HG02642 (cell line): ENCODE measurements around the gene DGCR6L.
"Not testable (repeated sequence)": the region's sequence is repeated elsewhere in the genome, so short reads cannot be mapped to it uniquely, and the experiment has no call there.

ENCODE experiments used
- ATAC-seq: cut with Tn5 transposase; IDR thresholded peaks from one replicate; pipeline ENCODE4 v1.9.1; 2021; ENCODE audit warnings: mild to moderate bottlenecking; ENCODE audit not compliant: unreplicated experiment, poor library complexity

The DGCR6L gene

DNA sequence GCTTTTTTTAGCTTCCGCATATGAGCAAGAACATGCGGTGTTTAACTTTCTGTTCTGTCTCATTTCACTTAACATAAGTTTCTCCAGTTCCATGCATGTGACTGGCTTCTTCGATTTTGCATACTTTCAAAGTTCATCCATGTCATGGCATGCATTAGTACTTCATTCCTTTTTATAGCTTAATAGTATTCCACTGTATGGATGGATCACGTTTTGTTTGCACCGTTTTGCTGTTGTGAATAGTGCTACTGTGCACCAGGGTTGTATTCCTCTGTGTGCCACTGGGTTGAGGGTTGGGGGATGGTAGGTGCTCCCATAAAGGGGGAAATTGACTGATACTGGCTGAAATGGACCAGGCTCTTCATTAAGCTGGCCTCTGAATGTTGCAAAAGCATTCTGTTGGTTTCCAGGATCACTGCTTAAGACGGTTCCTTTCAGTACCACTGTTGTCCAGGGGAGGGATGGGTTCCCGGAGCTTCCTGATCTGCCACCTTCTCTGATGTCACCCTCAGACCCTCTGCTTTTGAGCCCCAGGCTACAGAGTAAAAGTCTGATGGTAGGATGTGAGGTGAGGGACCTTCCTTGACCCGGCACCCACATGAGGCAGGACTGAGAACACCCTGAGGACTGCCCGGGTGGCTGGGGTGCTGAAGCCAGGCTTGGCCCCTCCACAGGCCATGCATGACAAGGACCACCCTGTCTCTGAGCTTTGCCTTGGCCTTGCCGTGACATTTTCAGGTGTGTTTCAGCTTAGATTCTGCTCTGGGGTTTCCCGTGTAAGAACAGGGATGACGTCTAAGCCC lies 24.4 kb downstream of the DGCR6L start:
- no peak for ATAC-seq

DNA sequence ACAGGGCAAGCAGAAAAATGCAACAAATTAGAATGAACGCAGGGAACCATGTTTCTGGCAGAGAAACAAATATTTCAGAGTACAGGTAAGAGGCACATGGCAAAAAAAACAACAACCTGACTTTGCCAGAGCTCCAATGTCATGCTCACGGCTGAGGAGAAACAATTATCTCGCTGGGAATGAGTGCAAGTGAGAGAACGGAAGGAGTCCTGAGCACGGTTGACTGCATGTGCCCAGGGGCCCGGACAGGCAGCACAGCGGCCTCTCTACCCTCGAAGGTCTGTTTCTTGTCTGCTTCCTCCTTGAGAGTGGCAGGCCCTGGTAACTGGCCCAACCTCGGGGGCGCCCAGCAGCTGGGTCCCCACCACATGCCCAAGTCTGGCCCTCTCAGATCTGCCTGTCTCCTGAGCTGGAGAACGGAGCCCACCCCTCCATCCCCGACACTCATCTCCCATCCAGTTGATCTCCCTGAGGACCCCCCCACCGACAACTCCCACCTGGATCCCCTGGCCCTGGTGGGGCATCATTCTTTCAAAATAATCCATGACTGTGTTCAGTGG lies 27.1 kb downstream of the DGCR6L start:
- ATAC-seq: no peak

DNA sequence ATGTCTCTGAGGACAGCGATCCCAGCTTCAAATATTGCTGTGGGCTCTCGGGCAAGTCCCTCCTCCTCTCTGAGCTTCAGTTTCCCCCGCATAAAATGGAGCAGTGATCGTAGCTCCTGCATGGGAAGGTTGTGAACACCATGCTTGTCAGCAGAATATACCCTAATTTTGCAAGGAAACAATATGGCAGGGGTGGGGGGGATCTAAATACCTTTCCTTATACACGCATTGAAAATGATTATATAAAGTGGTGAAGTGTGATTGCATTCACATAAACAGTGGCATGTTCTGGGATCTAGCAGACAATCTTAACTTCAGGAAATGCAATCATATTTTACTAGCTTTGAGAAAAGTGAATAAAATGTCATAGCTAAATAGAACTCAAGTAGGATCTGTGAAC lies 27.8 kb downstream of the DGCR6L start:
- no peak for ATAC-seq

DNA sequence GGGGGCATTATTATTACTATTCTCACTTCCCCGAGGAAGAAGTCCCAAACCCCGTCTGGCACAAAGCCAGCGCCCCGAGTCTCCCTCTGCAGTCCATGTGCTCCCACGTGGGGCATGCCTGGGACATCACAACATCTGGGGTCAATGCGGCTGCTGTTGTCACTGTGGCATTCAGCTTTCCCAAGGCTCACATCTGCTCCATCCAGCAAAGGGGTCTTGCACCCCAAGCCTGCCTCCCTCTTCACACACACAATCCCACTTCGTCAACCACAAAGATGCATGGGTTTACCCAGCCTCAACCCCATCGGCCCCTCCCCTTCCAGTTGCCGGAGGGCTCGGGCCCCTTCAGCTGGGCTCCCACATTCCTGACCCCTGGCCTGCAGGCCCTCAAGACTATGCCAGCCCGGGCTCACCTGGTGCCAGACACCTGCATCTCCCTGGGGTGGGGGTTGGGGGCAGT lies 28.2 kb downstream of the DGCR6L start:
- no peak for ATAC-seq

DNA sequence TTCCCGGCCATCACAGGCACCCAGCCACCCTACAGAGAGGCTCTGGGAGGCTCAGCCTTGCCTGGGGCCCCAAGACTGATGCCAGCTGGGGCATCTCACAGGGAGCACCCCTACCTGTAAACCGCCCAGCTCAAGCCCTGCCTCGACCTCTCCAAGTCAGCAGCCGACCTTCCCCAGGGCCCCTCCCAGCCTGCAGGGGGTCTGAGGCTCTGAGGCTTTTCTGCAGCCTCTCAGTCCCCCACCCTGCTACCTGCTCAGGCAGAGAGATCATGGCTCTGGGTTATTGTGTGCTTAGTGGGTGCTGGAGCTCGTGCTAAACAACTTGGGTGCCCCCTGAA lies 28.6 kb downstream of the DGCR6L start:
- ATAC-seq: no peak

DNA sequence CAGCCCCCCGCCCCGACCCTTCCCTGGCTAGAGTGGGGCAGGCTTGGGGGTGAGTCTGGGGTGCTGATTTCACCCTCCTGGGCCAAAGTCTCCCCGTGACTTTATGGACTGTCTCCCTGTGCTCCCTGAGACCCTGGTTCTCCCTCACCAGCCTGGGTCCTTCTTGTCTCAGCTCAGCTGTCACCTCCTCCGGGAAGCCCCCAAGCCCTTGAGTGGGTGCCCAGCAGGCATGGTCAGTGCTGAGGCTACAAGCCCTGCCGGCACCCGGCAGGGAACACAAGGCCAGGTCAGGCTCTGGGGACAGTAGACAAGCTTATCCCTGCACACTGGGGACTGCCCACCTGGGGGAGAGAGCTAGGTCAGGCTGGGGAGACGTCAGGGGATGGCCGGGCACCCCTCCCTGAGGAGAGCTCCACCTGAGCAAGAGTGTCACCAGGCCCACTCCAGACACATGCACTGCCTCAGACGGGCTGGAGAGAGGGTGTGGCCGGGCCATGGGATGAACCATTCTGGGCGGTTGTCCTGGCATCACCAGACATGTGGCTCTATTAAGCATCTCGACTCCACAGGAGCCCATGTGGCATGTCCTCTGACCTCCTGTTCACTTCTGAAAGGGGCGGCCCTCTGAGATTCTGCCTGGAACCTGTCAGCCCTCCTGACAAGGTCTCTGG lies 29.1 kb downstream of the DGCR6L start:
- no peak for ATAC-seq

DNA sequence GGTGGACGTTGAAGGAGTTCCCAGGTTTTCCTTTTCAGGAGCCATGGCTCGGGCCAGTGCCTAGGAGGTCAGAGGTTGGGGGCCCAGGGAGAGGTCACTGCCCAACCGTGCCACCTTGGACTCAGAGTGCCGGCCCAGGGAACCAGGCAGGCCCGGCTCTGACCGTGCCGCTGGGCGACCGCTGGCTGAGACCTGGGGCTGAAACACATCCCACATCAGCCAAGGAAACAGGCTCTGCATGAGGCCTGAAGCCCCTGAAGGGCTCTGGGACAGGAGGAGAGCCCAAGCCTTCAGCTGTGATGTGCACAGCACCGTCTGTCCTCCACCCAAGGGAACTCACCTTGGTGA lies 29.8 kb downstream of the DGCR6L start:
- no peak for ATAC-seq

DNA sequence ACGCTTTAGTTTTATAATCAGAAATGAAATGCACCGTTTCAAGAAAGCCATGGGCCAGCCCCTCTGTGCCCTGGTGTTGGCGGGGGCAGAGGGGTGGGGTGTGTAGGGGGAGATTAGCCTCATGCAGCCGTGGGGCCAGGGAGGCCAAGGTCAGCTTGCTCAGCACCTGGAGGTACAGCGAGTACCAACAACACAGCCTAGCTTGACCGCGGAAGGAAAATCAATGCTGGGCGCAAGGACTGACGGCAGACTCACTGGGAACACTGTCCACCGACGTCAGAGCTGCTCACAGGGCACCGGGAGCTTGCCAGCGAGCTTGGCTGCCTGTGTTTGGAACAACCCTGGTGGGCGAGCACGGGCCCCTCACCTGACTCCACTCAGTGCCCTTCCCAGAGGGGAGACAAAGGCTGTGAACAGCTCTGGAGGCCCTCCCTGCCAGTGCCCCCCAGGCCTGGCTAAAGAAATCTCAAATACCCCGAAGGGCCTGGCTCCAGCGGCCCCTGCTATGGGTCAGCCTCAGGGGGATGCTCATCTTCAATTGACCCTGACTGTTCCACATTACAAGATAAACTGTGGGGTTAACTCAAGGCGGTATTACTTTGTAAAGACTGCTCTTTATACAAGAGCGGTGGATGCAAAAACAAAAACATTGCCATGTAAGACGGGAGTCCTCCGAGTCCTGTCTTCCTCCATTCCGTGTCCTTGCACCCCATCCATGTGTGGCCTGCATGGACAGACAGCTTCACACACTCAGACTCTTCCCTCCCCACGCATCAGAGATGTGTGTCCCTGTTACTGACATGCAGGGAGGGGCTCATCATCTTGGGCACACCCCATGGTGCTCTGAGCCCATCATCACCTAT lies 30.4 kb downstream of the DGCR6L start:
- not testable (repeated sequence) for ATAC-seq

DNA sequence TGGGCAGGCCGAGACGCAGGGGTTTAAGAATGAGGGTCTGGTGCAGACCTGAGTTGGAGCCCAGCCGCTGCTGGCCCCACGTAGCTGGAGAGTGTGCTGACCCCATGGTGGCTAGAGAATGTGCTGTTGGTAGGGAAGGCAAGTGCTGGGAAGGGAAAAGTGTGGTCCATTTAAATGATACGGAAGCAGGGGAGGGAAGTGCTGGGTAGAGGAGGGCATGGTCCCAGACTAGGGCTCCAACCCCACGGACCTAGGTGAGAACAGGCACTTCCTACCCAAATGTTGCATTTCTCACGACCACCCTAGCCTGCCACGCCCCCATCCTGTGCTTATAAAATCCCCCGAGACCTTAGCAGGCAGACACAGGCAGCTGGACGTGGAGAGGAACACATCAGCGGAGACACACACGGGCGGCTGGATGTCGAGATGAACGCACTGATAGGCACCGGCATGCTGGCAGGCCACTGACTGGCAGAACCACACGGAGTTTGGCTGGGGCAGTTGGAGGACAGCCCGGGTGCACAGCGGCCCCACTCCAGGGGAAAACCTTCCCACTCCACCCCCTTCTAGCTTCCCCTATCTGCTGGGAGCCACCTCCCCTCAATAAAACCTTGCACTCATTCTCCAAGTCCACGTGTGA lies 33.0 kb downstream of the DGCR6L start:
- ATAC-seq: not testable (repeated sequence)

DNA sequence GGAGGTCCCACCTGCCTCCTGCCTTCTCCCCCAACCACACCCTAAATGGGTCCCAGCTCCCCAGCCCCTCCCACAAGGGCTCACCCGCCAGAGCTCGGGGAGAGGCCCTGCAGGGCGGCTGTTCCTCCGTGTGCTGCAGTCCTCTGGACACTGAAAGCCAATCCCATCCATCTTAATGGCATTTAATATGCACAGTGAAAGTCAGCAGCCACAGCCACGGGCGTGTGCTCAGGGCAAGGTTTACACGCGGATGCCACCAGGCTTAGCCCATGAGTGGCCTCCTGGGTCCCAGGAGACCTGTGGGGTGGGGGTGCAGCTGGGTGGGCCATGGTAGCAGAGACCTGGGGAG lies 33.6 kb downstream of the DGCR6L start:
- not testable (repeated sequence) for ATAC-seq

DNA sequence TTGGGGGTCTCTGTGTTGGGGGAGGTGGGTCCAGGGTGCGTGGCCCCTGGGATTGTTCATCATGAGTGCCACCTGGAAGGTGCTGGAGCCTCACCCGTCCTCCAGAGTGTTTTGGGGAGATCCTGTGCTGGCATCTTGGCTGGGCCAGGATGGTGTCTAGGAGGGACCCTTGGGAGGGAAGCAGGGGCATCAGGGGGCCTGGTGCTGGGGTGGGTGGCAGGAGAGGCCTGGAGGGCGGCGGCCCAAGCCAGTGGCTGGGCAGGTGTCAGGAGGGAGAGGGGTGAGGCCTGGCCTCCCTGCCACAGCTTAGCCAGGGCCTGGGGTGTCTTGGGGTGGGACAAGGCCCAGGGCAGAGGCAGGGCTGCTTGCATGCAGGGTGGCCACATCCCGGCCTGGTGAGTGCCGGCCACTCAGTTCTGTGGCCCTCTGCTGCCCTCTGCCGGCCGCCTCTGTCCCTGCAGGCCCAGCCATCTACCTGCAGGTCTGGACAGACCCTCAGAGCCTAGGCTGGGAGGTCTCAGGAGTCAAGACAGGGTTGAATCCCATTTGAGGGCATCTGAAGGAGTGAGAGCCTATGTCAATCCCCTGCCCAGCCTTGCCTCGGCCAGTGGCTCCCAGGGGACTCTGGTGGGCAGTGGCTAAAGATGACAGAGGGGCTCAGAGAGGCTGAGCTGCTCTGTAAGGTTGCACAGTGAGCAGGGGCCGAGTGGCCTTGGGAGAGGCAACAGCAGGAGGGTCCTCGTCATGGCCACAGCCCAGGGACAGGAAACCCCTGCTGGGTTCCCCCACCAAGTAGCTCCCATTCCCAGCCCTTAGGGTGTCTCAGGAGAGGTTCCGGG lies 34.2 kb downstream of the DGCR6L start:
- not testable (repeated sequence) for ATAC-seq

DNA sequence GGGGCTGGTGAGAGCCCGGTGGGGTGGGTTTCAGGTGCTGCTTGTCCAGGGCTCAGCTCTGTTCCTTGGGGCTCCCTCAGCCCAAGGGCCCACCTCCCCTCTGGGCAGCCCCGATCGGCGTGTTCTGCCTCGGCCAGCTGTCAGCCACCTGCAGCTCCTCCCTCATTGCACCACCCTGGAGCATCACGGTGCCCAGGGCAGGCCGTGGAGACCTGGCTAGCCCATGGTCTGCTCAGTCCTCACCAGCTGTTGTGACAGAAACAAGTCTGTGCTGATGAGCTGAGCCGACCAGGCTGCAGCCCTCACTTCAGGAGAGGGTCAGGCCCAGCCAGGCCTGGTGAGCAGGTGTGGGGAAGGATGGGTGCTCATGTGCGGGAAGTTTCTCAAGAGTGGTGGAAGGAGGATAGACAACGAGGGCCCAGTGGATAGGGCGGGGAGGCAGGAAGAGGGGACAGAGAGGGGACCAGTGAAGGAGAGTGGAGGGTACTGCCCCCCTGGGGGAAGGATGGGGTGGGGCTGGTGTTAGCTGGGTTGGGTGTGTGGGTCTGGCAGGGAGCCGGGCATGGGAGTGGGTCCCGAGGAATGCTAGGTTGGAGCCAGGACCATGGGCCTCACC lies 35.3 kb downstream of the DGCR6L start:
- no peak for ATAC-seq

DNA sequence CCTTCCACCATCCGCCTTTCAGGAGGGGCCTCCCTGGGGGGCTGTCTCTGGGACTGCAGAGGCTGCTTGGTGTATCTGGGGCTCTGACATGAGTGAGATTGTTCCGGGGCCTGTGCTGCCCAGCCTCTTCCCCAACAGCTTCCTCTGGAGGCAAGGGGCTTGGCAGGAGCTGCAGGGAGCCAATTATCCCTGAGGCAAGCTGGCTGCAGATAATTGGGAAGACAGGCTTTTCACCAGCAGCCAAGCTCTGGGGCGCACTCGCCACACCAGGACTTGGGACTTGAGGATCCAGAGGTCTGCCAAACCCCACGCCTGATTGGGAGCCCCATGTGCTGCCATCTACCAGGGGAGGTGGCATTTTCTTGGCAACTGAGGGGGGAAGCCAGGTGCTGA lies 36.2 kb downstream of the DGCR6L start:
- ATAC-seq: no peak

DNA sequence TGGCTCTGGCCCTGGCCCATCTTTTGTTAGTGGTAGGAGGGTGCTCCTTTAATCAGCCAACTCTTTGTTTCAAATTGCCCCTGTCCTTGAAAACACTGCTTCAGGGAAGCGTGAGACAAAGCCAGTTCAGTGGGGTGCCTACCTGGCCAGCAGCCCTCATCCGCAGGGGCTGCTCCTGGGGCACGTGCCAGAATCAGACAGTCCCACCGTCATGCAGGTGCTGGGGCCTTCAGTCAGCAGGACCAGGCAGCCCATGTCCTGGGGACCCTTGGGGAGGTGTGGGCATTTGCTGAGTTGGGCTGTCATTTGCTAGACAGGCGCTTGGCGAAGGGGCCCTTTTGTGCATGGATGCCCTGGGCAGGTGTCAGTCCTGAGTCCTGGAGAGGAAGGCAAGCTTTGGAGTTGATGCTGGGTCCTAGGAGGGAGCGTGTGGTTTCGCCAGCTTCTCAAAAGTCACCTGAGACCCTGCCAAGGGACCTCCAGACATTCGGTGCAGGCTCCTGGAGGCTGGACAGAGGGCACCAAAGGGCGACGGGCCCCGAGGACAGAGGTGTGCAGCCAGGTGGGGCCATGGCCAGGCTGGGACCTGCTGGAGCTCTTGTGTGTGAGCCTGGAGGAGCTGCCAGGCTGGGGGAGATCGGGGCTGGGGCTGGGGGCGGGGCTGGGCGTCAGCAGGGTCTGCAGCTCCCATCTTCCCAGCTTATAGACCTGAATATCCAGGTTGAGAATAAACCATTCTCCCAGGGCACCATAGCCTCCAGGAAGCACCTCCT lies 36.8 kb downstream of the DGCR6L start:
- ATAC-seq: no peak

DNA sequence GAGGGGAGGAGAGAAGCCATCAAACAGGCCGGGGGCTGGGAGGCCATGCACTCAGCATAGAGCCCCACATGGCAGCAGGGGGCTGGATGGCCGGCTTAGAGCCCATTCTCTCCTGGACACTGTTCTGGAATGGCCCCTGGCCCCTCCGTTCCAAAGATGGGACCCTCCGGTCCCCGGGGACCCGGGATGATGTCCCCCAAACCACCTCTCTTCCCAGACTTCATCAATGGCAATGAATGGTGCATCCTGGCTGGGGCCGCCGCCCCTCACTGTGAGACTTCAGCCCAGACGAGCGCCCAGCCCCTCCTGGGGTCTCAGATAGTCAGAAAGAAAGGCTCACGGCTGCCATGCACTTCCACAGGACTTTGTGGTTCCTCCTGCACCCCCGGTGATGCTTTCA lies 38.0 kb downstream of the DGCR6L start:
- no peak for ATAC-seq

DNA sequence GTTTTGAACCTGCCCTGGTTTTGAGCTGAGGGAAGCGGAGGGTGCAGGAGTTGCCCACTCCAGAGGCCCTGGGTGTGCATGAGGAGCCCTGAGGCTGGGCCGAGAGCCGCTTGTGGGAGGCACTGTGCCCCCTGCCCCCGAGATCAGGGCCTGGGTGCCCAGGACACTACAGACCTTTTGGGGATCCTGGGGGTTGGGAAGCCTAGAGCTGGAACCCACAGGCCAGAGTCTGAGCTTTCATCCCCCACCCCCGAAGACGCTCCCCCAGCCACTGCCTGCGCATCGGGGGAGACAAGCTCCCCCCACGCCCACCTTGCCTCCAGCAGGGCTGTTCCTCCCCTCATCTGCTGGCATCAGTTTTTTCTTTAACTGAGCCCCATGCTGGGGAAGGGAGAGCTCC lies 38.4 kb downstream of the DGCR6L start:
- not testable (repeated sequence) for ATAC-seq

DNA sequence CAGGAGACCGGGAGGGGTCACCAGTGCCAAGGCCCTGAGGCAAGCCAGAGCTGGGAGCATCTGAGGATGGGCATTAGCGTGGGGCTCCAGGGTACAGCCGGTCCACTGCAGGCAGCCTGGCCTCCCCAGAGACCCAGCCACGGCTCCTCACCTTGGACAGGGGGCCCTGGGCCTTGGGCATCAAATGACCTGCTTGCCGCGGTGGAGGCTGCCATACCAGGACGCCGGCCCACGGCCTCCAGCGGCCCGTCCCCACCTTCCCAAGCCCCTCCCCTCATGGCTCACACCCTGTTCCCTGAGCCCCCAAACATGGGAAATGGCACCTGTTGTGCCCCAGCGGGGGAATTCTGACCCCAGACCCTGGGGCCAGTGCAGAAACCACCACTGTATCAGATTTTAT lies 39.0 kb downstream of the DGCR6L start:
- ATAC-seq: no peak

DNA sequence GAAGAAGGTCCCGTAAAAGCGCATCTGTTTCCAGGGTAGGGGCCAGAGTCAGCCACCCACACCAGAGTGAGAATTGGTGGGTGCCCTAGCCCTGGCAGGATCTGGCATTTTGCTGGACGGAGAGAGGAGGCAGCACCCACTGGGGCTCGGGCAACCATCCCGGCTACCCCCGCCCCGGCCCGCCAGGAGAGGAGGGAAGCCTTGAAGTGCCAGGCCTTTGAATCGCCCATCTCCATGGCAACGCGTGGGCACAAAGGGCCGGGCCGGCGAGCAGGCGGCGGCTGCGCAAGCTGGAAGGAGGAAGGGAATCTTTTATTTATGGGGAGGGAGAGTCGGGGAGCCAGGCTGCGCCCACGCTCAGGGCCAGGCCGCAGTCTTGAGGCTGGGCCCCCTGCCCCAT lies 39.7 kb downstream of the DGCR6L start:
- not testable (repeated sequence) for ATAC-seq
